Panc1 (cell line): Measurements from ENCODE around the gene SH2D2A. TPM values are rescaled to one million over a fixed set of nuclear protein-coding genes. Genes with fewer than 3 reads are reported as not detected.

ENCODE experiments used
- ATAC-seq: fragments of 200-7000 bp; cut with Tn5 transposase; 2 replicates; pipeline ENCODE4 v1.9.1; 2020; ENCODE audit warnings: mild to moderate bottlenecking, moderate library complexity
- BruUV-seq: library from RNA; stranded (reverse); fragments of 400-500 nt; replicated peaks from 2 replicates; lab custom pipeline; 2021; lab: Mats Ljungman, UMichigan
- CTCF ChIA-PET: fragments of 300-600 bp; sonication (Branson Sonifier 250); formaldehyde crosslinking; loops from one replicate; lab custom pipeline; 2022; ENCODE audit warnings: antibody characterized with exemption; lab: Charles Lee
- POLR2A ChIA-PET: fragments of 300-600 bp; sonication (Branson Sonifier 250); formaldehyde crosslinking; loops from one replicate; lab custom pipeline; 2022; ENCODE audit warnings: antibody characterized with exemption; lab: Charles Lee
- DNase-seq: peaks from one replicate; pipeline ENCODE4 v3.0.0-alpha.2; 2010; ENCODE audit warnings: low read depth, low spot score
- H3K27ac ChIP-seq: 2 replicates; pipeline ENCODE4 v1.5.1; 2011; ENCODE audit warnings: mild to moderate bottlenecking, low read length, inconsistent platforms
- H3K27me3 ChIP-seq: fragments of 200-500 bp; sonication (Bioruptor generic); 2 replicates; pipeline ENCODE4 v1.6.0; 2014; ENCODE audit warnings: low read length, inconsistent platforms; ENCODE audit not compliant: control insufficient read depth, insufficient read depth
- H3K36me3 ChIP-seq: fragments of 200-500 bp; sonication (Bioruptor generic); 2 replicates; pipeline ENCODE4 v1.5.1; 2014; ENCODE audit warnings: inconsistent platforms, mild to moderate bottlenecking, low read length, moderate library complexity; ENCODE audit not compliant: control insufficient read depth, insufficient read depth
- H3K4me1 ChIP-seq: 2 replicates; pipeline ENCODE4 v1.5.1; 2011; ENCODE audit warnings: inconsistent platforms, mild to moderate bottlenecking, low read length, moderate library complexity; ENCODE audit not compliant: control insufficient read depth, insufficient read depth
- H3K4me3 ChIP-seq, 2 experiments: 2 replicates each; pipeline ENCODE4 v1.5.1; 2011 to 2012; ENCODE audit warnings: low read depth in 2 of 2, low read length in 2 of 2, mild to moderate bottlenecking in 2 of 2, inconsistent platforms in 1 of 2, moderate library complexity in 1 of 2
- H3K9me3 ChIP-seq: fragments of 200-500 bp; sonication (Bioruptor generic); 2 replicates; pipeline ENCODE4 v1.5.1; 2014; ENCODE audit warnings: low read depth, mild to moderate bottlenecking, inconsistent platforms, low read length, moderate library complexity; ENCODE audit not compliant: control insufficient read depth, insufficient read depth
- CTCF ChIP-seq: fragments of 450-650 bp; IDR thresholded peaks from 2 replicates; pipeline ENCODE4 v1.5.1; 2017; ENCODE audit warnings: mild to moderate bottlenecking
- POLR2AphosphoS5 ChIP-seq: IDR thresholded peaks from 2 replicates; pipeline ENCODE4 v1.6.1; 2012; ENCODE audit warnings: mild to moderate bottlenecking, low read depth, low read length, moderate library complexity
- SIN3A ChIP-seq: IDR thresholded peaks from 2 replicates; pipeline ENCODE4 v1.6.1; 2012; ENCODE audit warnings: low read depth, mild to moderate bottlenecking, low read length, moderate library complexity, borderline replicate concordance; ENCODE audit not compliant: insufficient read depth
- TCF7L2 ChIP-seq: IDR thresholded peaks from 2 replicates; pipeline ENCODE4 v1.6.1; 2011; ENCODE audit warnings: mild to moderate bottlenecking, low read depth, low read length, inconsistent platforms
- in situ Hi-C: cut with HindIII; loops from 2 replicates; pipeline ENCODE4 v1.10.0; 2016; ENCODE audit warnings: low sequenced_read_pairs, low pct_unique_long_range_greater_than_20kb
- intact Hi-C: fragments of 100-400 bp; cut with micrococcal nuclease; formaldehyde crosslinking; loops from one replicate; pipeline ENCODE4 v1.10.0; 2022; ENCODE audit not compliant: unreplicated experiment
- total RNA-seq: library from RNA; stranded (reverse); gene quantifications from one replicate; pipeline ENCODE4 v1.2.1, GENCODE V29; 2021; ENCODE audit not compliant: unreplicated experiment
- TF ChIP-seq, protein P1 (sequence below), 2 experiments: IDR thresholded peaks; 2 replicates each; pipeline ENCODE4 v1.6.1; 2011 to 2012; ENCODE audit warnings: low read depth in 2 of 2, control low read depth in 1 of 2, low read length in 1 of 2, mild to moderate bottlenecking in 1 of 2, moderate library complexity in 1 of 2; ENCODE audit not compliant: insufficient read depth in 1 of 2

Gene SH2D2A
- total RNA-seq, 1 experiment from 2014 or later, result 0.69 TPM

GRCh38 chr1:156795787-156796186 lies 20.9 kb downstream of the SH2D2A start:
- Histone ChIP-seq H3K36me3 (peaks cover 31% of the 10 kb centered on the region; the same call in 1 of the 2 replicates), H3K4me1 (no peaks in the 10 kb centered on the region), H3K9me3 (no peaks in the 10 kb centered on the region), H3K27ac (no peak overlapping the region), H3K27me3 (no peaks in the 10 kb centered on the region), H3K4me3 (no peak overlapping the region)
- ATAC-seq, result no peak
- intact Hi-C loops (no loop called here), in situ Hi-C loops (no loop called here)
- BruUV-seq, result no TSS peak
- no peak for TF ChIP-seq POLR2AphosphoS5
- no peak for TF ChIP-seq CTCF
- TF ChIP-seq, protein P1, sequence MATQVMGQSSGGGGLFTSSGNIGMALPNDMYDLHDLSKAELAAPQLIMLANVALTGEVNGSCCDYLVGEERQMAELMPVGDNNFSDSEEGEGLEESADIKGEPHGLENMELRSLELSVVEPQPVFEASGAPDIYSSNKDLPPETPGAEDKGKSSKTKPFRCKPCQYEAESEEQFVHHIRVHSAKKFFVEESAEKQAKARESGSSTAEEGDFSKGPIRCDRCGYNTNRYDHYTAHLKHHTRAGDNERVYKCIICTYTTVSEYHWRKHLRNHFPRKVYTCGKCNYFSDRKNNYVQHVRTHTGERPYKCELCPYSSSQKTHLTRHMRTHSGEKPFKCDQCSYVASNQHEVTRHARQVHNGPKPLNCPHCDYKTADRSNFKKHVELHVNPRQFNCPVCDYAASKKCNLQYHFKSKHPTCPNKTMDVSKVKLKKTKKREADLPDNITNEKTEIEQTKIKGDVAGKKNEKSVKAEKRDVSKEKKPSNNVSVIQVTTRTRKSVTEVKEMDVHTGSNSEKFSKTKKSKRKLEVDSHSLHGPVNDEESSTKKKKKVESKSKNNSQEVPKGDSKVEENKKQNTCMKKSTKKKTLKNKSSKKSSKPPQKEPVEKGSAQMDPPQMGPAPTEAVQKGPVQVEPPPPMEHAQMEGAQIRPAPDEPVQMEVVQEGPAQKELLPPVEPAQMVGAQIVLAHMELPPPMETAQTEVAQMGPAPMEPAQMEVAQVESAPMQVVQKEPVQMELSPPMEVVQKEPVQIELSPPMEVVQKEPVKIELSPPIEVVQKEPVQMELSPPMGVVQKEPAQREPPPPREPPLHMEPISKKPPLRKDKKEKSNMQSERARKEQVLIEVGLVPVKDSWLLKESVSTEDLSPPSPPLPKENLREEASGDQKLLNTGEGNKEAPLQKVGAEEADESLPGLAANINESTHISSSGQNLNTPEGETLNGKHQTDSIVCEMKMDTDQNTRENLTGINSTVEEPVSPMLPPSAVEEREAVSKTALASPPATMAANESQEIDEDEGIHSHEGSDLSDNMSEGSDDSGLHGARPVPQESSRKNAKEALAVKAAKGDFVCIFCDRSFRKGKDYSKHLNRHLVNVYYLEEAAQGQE (IDR thresholded peaks at IDR 0.05; ENCODE audit: insufficient read depth in 1 of 2, low read depth in 2 of 2, low read length in 1 of 2), result no peak
- TF ChIP-seq TCF7L2, result no peak
- no peak for TF ChIP-seq SIN3A
- ChIA-PET POLR2A (no interaction called here), CTCF (interaction anchor here (0.8 to 1.6 kb wide), 2 partner anchors 64 to 69 kb away, joined by 3 to 7 read pairs; partner anchors contain the start of gene NTRK1)
- no peak for DNase-seq

DNA sequence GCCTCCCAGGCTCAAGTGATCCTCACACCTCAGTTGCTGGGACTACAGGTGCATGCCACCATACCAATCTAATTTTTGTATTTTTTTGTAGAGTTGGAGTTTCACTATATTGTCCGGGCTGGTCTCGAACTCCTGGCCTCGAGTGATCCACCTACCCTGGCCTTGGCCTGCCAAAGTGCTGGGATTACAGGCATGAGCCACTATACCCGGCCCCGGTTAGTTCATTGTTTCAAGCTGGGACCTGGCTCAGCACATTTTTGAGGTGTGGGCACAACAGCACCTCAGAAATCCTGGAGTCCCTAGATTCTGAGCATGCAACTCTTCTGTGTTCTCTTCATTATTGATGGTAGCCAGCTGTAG lies 21.3 kb downstream of the SH2D2A start:
- ATAC-seq (no peak), DNase-seq (no peak)
- H3K27ac ChIP-seq, result no peak overlapping the region
- in situ Hi-C loops, result no loop called here
- ChIA-PET CTCF (interaction anchor here (0.7 kb wide), 1 partner anchor 41 kb away, joined by 4 read pairs; no protein-coding TSS in a partner anchor), POLR2A (no interaction called here)
- H3K36me3 ChIP-seq, result peaks cover 28% of the 10 kb centered on the region; the same call in 1 of the 2 replicates
- BruUV-seq, result no TSS peak
- no peaks in the 10 kb centered on the region for H3K9me3 ChIP-seq
- TF ChIP-seq, protein P1 (IDR thresholded peaks at IDR 0.05; ENCODE audit: insufficient read depth in 1 of 2, low read depth in 2 of 2, low read length in 1 of 2), result no peak
- no peak for TF ChIP-seq POLR2AphosphoS5
- TF ChIP-seq TCF7L2, result no peak
- no peak for TF ChIP-seq CTCF
- TF ChIP-seq SIN3A, result no peak
- no peaks in the 10 kb centered on the region for H3K4me1 ChIP-seq
- no peaks in the 10 kb centered on the region for H3K27me3 ChIP-seq
- intact Hi-C loops, result no loop called here
- no peak overlapping the region for H3K4me3 ChIP-seq
